RWPE1 (cell line): Measurements from ENCODE around the gene SDCBP2.

Experiments
- CTCF ChIA-PET: fragments of 350-600 bp; sonication (Branson Sonifier 250); formaldehyde crosslinking; extraction: SDS; loops from one replicate; lab custom pipeline; 2021; lab: Yijun Ruan, JAX
- POLR2A ChIA-PET: fragments of 400-600 bp; formaldehyde crosslinking; extraction: SDS; loops from one replicate; lab custom pipeline; 2020; ENCODE audit warnings: antibody characterized with exemption; ENCODE audit not compliant: low non-redundant PET; lab: Yijun Ruan, JAX
- DNase-seq: peaks from one replicate; pipeline ENCODE4 v3.0.0; 2012; ENCODE audit warnings: low spot score
- H3K27ac ChIP-seq: fragments of 450-650 bp; 2 replicates; pipeline ENCODE4 v1.5.1; 2017
- TF ChIP-seq, protein P1 (sequence below): fragments of 450-650 bp; conservative IDR thresholded peaks from 2 replicates; pipeline ENCODE4 v1.5.1; 2017; ENCODE audit warnings: low read depth, mild to moderate bottlenecking

Gene SDCBP2

GRCh38 chr20:1371202-1371782, 42.4 kb upstream of the SDCBP2 start:
- ChIA-PET CTCF (no interaction called here), POLR2A (interaction anchor here (0.5 to 1.0 kb wide), 2 partner anchors 37 to 46 kb away, joined by 3 to 4 read pairs; no protein-coding TSS in a partner anchor)
- DNase-seq: no peak
- TF ChIP-seq, protein P1, sequence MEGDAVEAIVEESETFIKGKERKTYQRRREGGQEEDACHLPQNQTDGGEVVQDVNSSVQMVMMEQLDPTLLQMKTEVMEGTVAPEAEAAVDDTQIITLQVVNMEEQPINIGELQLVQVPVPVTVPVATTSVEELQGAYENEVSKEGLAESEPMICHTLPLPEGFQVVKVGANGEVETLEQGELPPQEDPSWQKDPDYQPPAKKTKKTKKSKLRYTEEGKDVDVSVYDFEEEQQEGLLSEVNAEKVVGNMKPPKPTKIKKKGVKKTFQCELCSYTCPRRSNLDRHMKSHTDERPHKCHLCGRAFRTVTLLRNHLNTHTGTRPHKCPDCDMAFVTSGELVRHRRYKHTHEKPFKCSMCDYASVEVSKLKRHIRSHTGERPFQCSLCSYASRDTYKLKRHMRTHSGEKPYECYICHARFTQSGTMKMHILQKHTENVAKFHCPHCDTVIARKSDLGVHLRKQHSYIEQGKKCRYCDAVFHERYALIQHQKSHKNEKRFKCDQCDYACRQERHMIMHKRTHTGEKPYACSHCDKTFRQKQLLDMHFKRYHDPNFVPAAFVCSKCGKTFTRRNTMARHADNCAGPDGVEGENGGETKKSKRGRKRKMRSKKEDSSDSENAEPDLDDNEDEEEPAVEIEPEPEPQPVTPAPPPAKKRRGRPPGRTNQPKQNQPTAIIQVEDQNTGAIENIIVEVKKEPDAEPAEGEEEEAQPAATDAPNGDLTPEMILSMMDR: no peak
- no peak overlapping the region for H3K27ac ChIP-seq

GRCh38 chr20:1370548-1371110, 41.7 kb upstream of the SDCBP2 start:
- no peak overlapping the region for H3K27ac ChIP-seq
- TF ChIP-seq, protein P1: no peak
- DNase-seq: no peak
- ChIA-PET CTCF (no interaction called here), POLR2A (interaction anchor here (0.5 kb wide), 1 partner anchor 36 kb away, joined by 4 read pairs; no protein-coding TSS in a partner anchor)

GRCh38 chr20:1369970-1370369, 41.0 kb upstream of the SDCBP2 start:
- peak overlapping the region; percentile 31; the same call in 1 of the 2 replicates for H3K27ac ChIP-seq
- no peak for DNase-seq
- POLR2A ChIA-PET: no interaction called here
- CTCF ChIA-PET: no interaction called here
- TF ChIP-seq, protein P1: no peak

DNA sequence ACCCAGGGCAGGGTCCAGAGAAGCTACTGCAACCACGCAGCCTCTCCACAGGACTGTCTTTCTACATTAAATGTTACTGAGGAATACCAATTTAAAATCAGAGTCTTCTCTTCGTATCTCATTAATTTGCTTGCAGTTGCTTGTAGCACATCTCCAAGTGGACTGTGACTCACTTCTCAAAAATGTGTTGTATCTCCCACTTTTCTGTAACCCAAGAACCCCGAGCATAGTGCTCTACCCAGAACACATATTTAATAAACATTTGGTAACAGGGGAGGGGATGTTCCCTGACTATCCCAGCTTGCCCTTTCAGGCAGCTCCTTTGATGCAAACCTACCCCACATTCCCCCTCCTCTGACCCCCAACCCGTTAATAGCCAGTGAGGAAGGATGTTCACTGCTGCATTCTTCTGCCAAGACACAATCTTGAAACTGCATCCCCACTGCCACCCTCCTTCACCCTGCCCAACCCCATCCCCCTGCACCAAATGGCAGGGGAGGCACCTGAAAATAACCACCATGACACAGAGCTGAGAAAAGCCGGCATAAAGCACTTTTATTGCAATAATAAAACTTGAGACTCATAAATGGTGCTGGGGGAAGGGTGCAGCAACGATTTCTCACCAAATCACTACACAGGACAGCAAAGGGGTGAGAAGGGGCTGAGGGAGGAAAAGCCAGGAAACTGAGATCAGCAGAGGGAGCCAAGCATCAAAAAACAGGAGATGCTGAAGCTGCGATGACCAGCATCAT, 39.7 kb upstream of the SDCBP2 start:
- TF ChIP-seq, protein P1: no peak
- ChIA-PET CTCF (interaction anchor here (0.5 kb wide), 1 partner anchor 9 kb away, joined by 3 read pairs; no protein-coding TSS in a partner anchor), POLR2A (no interaction called here)
- DNase-seq: no peak
- peak overlapping the region; percentile 40; the same call in 1 of the 2 replicates for H3K27ac ChIP-seq

- ChIA-PET POLR2A (no interaction called here), CTCF (no interaction called here)
- DNase-seq: no peak
- TF ChIP-seq, protein P1: no peak
- H3K27ac ChIP-seq: no peak overlapping the region
Observed at GRCh38 chr20:1367479-1367878, 38.5 kb upstream of the SDCBP2 start.

GRCh38 chr20:1364106-1364505, 35.2 kb upstream of the SDCBP2 start:
- POLR2A ChIA-PET: no interaction called here
- TF ChIP-seq, protein P1: no peak
- CTCF ChIA-PET: no interaction called here
- DNase-seq: no peak
- H3K27ac ChIP-seq: no peak overlapping the region
